ENCODE data around the gene ATP6V1B1.

DNA sequence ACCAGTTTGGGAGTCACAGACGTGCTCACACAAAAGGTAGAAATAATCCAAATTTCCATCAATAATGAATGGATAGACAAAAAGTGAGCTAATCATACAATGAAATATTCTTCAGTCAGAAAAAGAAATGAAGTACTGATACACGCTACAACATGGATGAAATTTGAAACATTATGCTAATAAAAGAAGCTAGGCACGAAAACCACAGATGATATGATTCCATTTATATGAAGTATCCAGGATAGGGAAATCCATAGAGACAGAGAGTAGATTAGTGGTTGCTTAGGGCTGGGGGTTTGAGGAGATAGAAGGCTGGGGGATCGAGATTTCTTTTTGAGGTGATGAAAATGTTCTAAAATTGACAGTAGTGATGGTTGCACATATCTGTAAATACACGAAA lies 43.0 kb upstream of the ATP6V1B1 start:
- TF ChIP-seq, protein P1, sequence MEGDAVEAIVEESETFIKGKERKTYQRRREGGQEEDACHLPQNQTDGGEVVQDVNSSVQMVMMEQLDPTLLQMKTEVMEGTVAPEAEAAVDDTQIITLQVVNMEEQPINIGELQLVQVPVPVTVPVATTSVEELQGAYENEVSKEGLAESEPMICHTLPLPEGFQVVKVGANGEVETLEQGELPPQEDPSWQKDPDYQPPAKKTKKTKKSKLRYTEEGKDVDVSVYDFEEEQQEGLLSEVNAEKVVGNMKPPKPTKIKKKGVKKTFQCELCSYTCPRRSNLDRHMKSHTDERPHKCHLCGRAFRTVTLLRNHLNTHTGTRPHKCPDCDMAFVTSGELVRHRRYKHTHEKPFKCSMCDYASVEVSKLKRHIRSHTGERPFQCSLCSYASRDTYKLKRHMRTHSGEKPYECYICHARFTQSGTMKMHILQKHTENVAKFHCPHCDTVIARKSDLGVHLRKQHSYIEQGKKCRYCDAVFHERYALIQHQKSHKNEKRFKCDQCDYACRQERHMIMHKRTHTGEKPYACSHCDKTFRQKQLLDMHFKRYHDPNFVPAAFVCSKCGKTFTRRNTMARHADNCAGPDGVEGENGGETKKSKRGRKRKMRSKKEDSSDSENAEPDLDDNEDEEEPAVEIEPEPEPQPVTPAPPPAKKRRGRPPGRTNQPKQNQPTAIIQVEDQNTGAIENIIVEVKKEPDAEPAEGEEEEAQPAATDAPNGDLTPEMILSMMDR (IDR thresholded peaks at IDR 0.05; ENCODE audit: low read depth, low read length) = no peak
- no peak for TF ChIP-seq EZH2phosphoT487 (IDR thresholded peaks at IDR 0.05; ENCODE audit: low read depth)

Data from OCI-LY3 (cell line).